NB4 (cell line): ENCODE measurements around the gene SLC9A3.

ENCODE experiments used
- MYC ChIP-seq: IDR thresholded peaks from 2 replicates; pipeline ENCODE4 v1.6.1; 2011; ENCODE audit warnings: low read depth, low read length
- POLR2A ChIP-seq: IDR thresholded peaks from 2 replicates; pipeline ENCODE4 v1.6.1; 2011; ENCODE audit warnings: mild to moderate bottlenecking; ENCODE audit not compliant: insufficient read length; ENCODE audit errors: extremely low read depth
- TF ChIP-seq, protein P1 (sequence below): IDR thresholded peaks from one replicate; pipeline ENCODE4 v1.5.1; 2012; ENCODE audit warnings: low read depth, low read length
- TF ChIP-seq, protein P2 (sequence below): IDR thresholded peaks from 2 replicates; pipeline ENCODE4 v1.6.1; 2011; ENCODE audit warnings: low read depth, low read length

DNA sequence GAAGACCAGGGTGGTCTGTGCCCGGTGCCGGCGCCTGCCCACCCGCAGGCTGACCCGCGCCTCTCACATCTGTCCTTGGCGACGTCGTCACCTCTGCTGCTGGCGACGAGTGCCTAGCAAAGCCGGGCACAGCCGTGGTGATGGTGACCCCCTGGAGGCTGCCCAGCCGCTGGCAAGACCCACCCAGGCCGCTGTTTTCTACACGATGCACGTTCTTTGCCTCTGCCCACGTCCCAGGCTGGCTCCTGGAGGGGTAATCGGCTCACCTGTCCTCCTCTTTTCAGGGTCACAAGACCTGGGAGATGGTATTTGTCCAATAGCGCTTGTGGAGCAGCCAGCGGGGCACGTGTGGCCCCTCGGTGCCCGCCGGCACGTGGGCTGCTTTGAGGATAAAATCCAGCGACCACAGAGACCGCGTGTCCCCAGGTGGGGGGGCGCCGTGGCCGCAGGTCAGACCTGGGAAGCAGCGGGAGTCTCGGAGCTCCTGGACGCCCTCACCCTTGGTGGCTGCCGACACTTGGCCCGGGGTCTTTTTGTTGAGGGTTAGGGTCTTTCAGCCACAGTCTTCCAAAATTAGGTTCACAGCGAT, 29.5 kb downstream of the SLC9A3 start:
- TF ChIP-seq, protein P1, sequence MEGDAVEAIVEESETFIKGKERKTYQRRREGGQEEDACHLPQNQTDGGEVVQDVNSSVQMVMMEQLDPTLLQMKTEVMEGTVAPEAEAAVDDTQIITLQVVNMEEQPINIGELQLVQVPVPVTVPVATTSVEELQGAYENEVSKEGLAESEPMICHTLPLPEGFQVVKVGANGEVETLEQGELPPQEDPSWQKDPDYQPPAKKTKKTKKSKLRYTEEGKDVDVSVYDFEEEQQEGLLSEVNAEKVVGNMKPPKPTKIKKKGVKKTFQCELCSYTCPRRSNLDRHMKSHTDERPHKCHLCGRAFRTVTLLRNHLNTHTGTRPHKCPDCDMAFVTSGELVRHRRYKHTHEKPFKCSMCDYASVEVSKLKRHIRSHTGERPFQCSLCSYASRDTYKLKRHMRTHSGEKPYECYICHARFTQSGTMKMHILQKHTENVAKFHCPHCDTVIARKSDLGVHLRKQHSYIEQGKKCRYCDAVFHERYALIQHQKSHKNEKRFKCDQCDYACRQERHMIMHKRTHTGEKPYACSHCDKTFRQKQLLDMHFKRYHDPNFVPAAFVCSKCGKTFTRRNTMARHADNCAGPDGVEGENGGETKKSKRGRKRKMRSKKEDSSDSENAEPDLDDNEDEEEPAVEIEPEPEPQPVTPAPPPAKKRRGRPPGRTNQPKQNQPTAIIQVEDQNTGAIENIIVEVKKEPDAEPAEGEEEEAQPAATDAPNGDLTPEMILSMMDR, result no peak
- TF ChIP-seq MYC (no peak), POLR2A (no peak)
- TF ChIP-seq, protein P2, sequence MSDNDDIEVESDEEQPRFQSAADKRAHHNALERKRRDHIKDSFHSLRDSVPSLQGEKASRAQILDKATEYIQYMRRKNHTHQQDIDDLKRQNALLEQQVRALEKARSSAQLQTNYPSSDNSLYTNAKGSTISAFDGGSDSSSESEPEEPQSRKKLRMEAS, result no peak
